HepG2 (cell line): Measurements from ENCODE around the gene HNRNPR. TPM values are rescaled to one million over a fixed set of nuclear protein-coding genes. Genes with fewer than 3 reads are reported as not detected.

Experiments used
- ARID4A ChIP-seq: sonication (generic); formaldehyde crosslinking; IDR thresholded peaks from 2 replicates; pipeline ENCODE4 v1.5.0; 2020; ENCODE audit warnings: mild to moderate bottlenecking, missing genetic modification reagents, borderline replicate concordance
- CREM ChIP-seq, 2 experiments: sonication (generic) in 1 of 2; formaldehyde crosslinking in 1 of 2; IDR thresholded peaks; 2 replicates each; pipeline versions ENCODE4 v1.4.0 to v1.6.1; 2016 to 2020; ENCODE audit warnings: antibody characterized with exemption in 1 of 2, mild to moderate bottlenecking in 1 of 2, missing genetic modification reagents in 1 of 2
- DDIT3 ChIP-seq: sonication (generic); formaldehyde crosslinking; IDR thresholded peaks from 2 replicates; pipeline ENCODE4 v1.4.0; 2020; ENCODE audit warnings: mild to moderate bottlenecking, missing genetic modification reagents
- ETV6 ChIP-seq: sonication (generic); formaldehyde crosslinking; conservative IDR thresholded peaks from 2 replicates; pipeline ENCODE4 v1.4.0; 2020; ENCODE audit warnings: missing genetic modification reagents
- KLF11 ChIP-seq: IDR thresholded peaks from 2 replicates; pipeline ENCODE4 v1.6.1; 2016; ENCODE audit warnings: missing compliant biosample characterization
- MATR3 ChIP-seq: sonication (generic); formaldehyde crosslinking; IDR thresholded peaks from 2 replicates; pipeline ENCODE4 v1.4.0; 2020; ENCODE audit warnings: missing genetic modification reagents
- MXD4 ChIP-seq: IDR thresholded peaks from 2 replicates; pipeline ENCODE4 v1.6.1; 2016; ENCODE audit warnings: mild to moderate bottlenecking, missing biosample characterization, missing genetic modification reagents
- ONECUT2 ChIP-seq: sonication (generic); formaldehyde crosslinking; IDR thresholded peaks from 2 replicates; pipeline ENCODE4 v1.4.0; 2020; ENCODE audit warnings: missing genetic modification reagents
- RFXANK ChIP-seq: IDR thresholded peaks from 2 replicates; pipeline ENCODE4 v1.6.1; 2016
- TARDBP ChIP-seq: sonication (generic); formaldehyde crosslinking; IDR thresholded peaks from 2 replicates; pipeline ENCODE4 v1.8.0; 2022; ENCODE audit warnings: mild to moderate bottlenecking, missing genetic modification reagents
- TERF1 ChIP-seq: sonication (generic); formaldehyde crosslinking; IDR thresholded peaks from 2 replicates; pipeline ENCODE4 v1.8.0; 2022; ENCODE audit warnings: mild to moderate bottlenecking, missing genetic modification reagents, moderate library complexity
- ZBTB21 ChIP-seq: sonication (generic); formaldehyde crosslinking; IDR thresholded peaks from 2 replicates; pipeline ENCODE4 v1.4.0; 2020; ENCODE audit warnings: missing genetic modification reagents
- ZNF513 ChIP-seq: sonication (generic); formaldehyde crosslinking; conservative IDR thresholded peaks from 2 replicates; pipeline ENCODE4 v1.5.0; 2020; ENCODE audit warnings: missing genetic modification reagents
- ZNF652 ChIP-seq: IDR thresholded peaks from 2 replicates; pipeline ENCODE4 v1.6.1; 2016; ENCODE audit warnings: low read depth, borderline replicate concordance
- ZNF766 ChIP-seq: sonication (generic); formaldehyde crosslinking; IDR thresholded peaks from 2 replicates; pipeline ENCODE4 v1.5.0; 2020; ENCODE audit warnings: missing genetic modification reagents, borderline replicate concordance
- polyA plus RNA-seq, 8 experiments: library from polyadenylated mRNA; depleted of rRNA in 3 of 8; stranded (reverse) in 7 of 8; unstranded in 1 of 8; fragments of >200 nt; fragmentation: Illumina TruSeq in 4 of 8; extraction: Trizol in 4 of 8; gene quantifications; 2 replicates each; pipeline versions ENCODE4 v1.2.1 to v1.2.3, GENCODE V29; 2011 to 2016; ENCODE audit warnings: low read depth in 4 of 8, missing spikeins in 1 of 8, mixed read lengths in 1 of 8; ENCODE audit not compliant: insufficient read depth in 1 of 8
- total RNA-seq, 5 experiments: library from RNA; depleted of rRNA; stranded (reverse); fragments of >200 nt; fragmentation: Illumina TruSeq; extraction: Trizol; gene quantifications; 2 replicates each; pipeline ENCODE4 v1.2.3, GENCODE V29; 2016; ENCODE audit warnings: low read depth in 1 of 5
- TF ChIP-seq, protein P1 (sequence below): sonication (generic); formaldehyde crosslinking; IDR thresholded peaks from 2 replicates; pipeline ENCODE4 v1.5.1; 2020; ENCODE audit warnings: missing genetic modification reagents, mild to moderate bottlenecking, borderline replicate concordance
- TF ChIP-seq, protein P2 (sequence below): sonication (generic); formaldehyde crosslinking; IDR thresholded peaks from 2 replicates; pipeline ENCODE4 v1.4.0; 2020; ENCODE audit warnings: mild to moderate bottlenecking, missing genetic modification reagents

HNRNPR gene
- total and polyA plus RNA-seq, 2 of the 13 experiments (the other 11 are each of a cell fraction or from before 2014, with no cell fraction given): 133 to 216 TPM

- TF ChIP-seq ETV6 (no peak), ZNF513 (CRISPR knock-in tag) (no peak), CREM (IDR thresholded peaks at IDR 0.05) (no peak), CREM (CRISPR knock-in tag; IDR thresholded peaks at IDR 0.05) (no peak), TARDBP (CRISPR knock-in tag) (no peak), ZNF652 (no peak), ARID4A (CRISPR knock-in tag) (no peak; the same call in 1 of the 2 replicates), ZBTB21 (CRISPR knock-in tag) (no peak), ONECUT2 (CRISPR knock-in tag) (no peak), ZNF766 (no peak), MATR3 (CRISPR knock-in tag) (no peak), DDIT3 (CRISPR knock-in tag) (no peak), RFXANK (CRISPR knock-in tag) (no peak), MXD4 (CRISPR knock-in tag) (no peak), TERF1 (CRISPR knock-in tag) (no peak), KLF11 (no peak)
- TF ChIP-seq, protein P1, sequence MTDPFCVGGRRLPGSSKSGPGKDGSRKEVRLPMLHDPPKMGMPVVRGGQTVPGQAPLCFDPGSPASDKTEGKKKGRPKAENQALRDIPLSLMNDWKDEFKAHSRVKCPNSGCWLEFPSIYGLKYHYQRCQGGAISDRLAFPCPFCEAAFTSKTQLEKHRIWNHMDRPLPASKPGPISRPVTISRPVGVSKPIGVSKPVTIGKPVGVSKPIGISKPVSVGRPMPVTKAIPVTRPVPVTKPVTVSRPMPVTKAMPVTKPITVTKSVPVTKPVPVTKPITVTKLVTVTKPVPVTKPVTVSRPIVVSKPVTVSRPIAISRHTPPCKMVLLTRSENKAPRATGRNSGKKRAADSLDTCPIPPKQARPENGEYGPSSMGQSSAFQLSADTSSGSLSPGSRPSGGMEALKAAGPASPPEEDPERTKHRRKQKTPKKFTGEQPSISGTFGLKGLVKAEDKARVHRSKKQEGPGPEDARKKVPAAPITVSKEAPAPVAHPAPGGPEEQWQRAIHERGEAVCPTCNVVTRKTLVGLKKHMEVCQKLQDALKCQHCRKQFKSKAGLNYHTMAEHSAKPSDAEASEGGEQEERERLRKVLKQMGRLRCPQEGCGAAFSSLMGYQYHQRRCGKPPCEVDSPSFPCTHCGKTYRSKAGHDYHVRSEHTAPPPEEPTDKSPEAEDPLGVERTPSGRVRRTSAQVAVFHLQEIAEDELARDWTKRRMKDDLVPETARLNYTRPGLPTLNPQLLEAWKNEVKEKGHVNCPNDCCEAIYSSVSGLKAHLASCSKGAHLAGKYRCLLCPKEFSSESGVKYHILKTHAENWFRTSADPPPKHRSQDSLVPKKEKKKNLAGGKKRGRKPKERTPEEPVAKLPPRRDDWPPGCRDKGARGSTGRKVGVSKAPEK (CRISPR knock-in tag): no peak
- TF ChIP-seq, protein P2, sequence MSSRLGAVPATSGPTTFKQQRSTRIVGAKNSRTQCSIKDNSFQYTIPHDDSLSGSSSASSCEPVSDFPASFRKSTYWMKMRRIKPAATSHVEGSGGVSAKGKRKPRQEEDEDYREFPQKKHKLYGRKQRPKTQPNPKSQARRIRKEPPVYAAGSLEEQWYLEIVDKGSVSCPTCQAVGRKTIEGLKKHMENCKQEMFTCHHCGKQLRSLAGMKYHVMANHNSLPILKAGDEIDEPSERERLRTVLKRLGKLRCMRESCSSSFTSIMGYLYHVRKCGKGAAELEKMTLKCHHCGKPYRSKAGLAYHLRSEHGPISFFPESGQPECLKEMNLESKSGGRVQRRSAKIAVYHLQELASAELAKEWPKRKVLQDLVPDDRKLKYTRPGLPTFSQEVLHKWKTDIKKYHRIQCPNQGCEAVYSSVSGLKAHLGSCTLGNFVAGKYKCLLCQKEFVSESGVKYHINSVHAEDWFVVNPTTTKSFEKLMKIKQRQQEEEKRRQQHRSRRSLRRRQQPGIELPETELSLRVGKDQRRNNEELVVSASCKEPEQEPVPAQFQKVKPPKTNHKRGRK: no peak
Observed at GRCh38 chr1:23376890-23377811, 33.1 kb upstream of the HNRNPR start (continued).
